HepG2 (cell line): ENCODE results near the gene RPS25. TPM values are rescaled to one million over a fixed set of nuclear protein-coding genes. Genes with fewer than 3 reads are reported as not detected.

Experiments
- ARHGAP35 ChIP-seq: sonication (generic); formaldehyde crosslinking; IDR thresholded peaks from 2 replicates; pipeline ENCODE4 v1.9.0; 2022; ENCODE audit warnings: mild to moderate bottlenecking, inconsistent platforms, moderate library complexity, missing genetic modification reagents, borderline replicate concordance
- GATA4 ChIP-seq: sonication (generic); IDR thresholded peaks from 2 replicates; pipeline ENCODE4 v1.6.1; 2016; ENCODE audit warnings: antibody characterized with exemption, low read depth, borderline replicate concordance
- KLF9 ChIP-seq: IDR thresholded peaks from 2 replicates; pipeline ENCODE4 v1.6.1; 2016; ENCODE audit warnings: low read depth
- MAFF ChIP-seq: IDR thresholded peaks from 2 replicates; pipeline ENCODE4 v1.6.1; 2011; ENCODE audit warnings: low read depth, low read length, improper control_type of control experiment
- NFE2L2 ChIP-seq: fragments of 150-350 bp; IDR thresholded peaks from 2 replicates; pipeline ENCODE4 v1.6.1; 2014; ENCODE audit warnings: low read length
- PITX1 ChIP-seq: sonication (generic); formaldehyde crosslinking; IDR thresholded peaks from 2 replicates; pipeline ENCODE4 v1.5.1; 2020; ENCODE audit warnings: mild to moderate bottlenecking, missing genetic modification reagents
- RARA ChIP-seq: IDR thresholded peaks from 2 replicates; pipeline ENCODE4 v1.6.1; 2016; ENCODE audit warnings: missing genetic modification reagents, missing compliant biosample characterization
- SIX4 ChIP-seq: sonication (generic); formaldehyde crosslinking; IDR thresholded peaks from 2 replicates; pipeline ENCODE4 v1.4.0; 2020; ENCODE audit warnings: missing genetic modification reagents
- SP2 ChIP-seq: sonication (generic); formaldehyde crosslinking; IDR thresholded peaks from 2 replicates; pipeline ENCODE4 v1.5.1; 2020; ENCODE audit warnings: mild to moderate bottlenecking, missing genetic modification reagents
- ZBTB34 ChIP-seq: sonication (generic); formaldehyde crosslinking; IDR thresholded peaks from 2 replicates; pipeline ENCODE4 v1.8.0; 2022; ENCODE audit warnings: mild to moderate bottlenecking, missing genetic modification reagents
- ZFX ChIP-seq: sonication (generic); formaldehyde crosslinking; IDR thresholded peaks from 2 replicates; pipeline ENCODE4 v1.4.0; 2020; ENCODE audit warnings: mild to moderate bottlenecking, low read depth, missing genetic modification reagents, moderate library complexity
- ZNF549 ChIP-seq: sonication (generic); formaldehyde crosslinking; IDR thresholded peaks from 2 replicates; pipeline ENCODE4 v1.5.0; 2020; ENCODE audit warnings: missing genetic modification reagents
- ZNF720 ChIP-seq: sonication (generic); formaldehyde crosslinking; IDR thresholded peaks from 2 replicates; pipeline ENCODE4 v1.4.0; 2020; ENCODE audit warnings: missing genetic modification reagents
- ZSCAN29 ChIP-seq: sonication (generic); formaldehyde crosslinking; conservative IDR thresholded peaks from 2 replicates; pipeline ENCODE4 v1.4.0; 2020; ENCODE audit warnings: mild to moderate bottlenecking, missing genetic modification reagents
- polyA plus RNA-seq, 8 experiments: library from polyadenylated mRNA; depleted of rRNA in 3 of 8; stranded (reverse) in 7 of 8; unstranded in 1 of 8; fragments of >200 nt; fragmentation: Illumina TruSeq in 4 of 8; extraction: Trizol in 4 of 8; gene quantifications; 2 replicates each; pipeline versions ENCODE4 v1.2.1 to v1.2.3, GENCODE V29; 2011 to 2016; ENCODE audit warnings: low read depth in 4 of 8, missing spikeins in 1 of 8, mixed read lengths in 1 of 8; ENCODE audit not compliant: insufficient read depth in 1 of 8
- total RNA-seq, 5 experiments: library from RNA; depleted of rRNA; stranded (reverse); fragments of >200 nt; fragmentation: Illumina TruSeq; extraction: Trizol; gene quantifications; 2 replicates each; pipeline ENCODE4 v1.2.3, GENCODE V29; 2016; ENCODE audit warnings: low read depth in 1 of 5
- TF ChIP-seq, protein P1 (sequence below): sonication (generic); formaldehyde crosslinking; IDR thresholded peaks from 2 replicates; pipeline ENCODE4 v1.5.1; 2020; ENCODE audit warnings: mild to moderate bottlenecking, missing genetic modification reagents
- TF ChIP-seq, protein P2 (sequence below): conservative IDR thresholded peaks from 2 replicates; pipeline ENCODE4 v1.6.1; 2018; ENCODE audit warnings: missing genetic modification reagents
- TF ChIP-seq, protein P3 (sequence below): sonication (generic); formaldehyde crosslinking; IDR thresholded peaks from 2 replicates; pipeline ENCODE4 v1.4.0; 2020; ENCODE audit warnings: missing genetic modification reagents
- TF ChIP-seq, protein P4 (sequence below), 2 experiments: IDR thresholded peaks; 2 replicates each; pipeline ENCODE4 v1.6.1; 2011 to 2012; ENCODE audit warnings: low read length in 2 of 2, borderline replicate concordance in 1 of 2, low read depth in 1 of 2, mild to moderate bottlenecking in 1 of 2, moderate library complexity in 1 of 2

Gene RPS25
- total and polyA plus RNA-seq, 2 of the 13 experiments (the other 11 are each of a cell fraction or from before 2014, with no cell fraction given): 839 to 1,415 TPM

DNA sequence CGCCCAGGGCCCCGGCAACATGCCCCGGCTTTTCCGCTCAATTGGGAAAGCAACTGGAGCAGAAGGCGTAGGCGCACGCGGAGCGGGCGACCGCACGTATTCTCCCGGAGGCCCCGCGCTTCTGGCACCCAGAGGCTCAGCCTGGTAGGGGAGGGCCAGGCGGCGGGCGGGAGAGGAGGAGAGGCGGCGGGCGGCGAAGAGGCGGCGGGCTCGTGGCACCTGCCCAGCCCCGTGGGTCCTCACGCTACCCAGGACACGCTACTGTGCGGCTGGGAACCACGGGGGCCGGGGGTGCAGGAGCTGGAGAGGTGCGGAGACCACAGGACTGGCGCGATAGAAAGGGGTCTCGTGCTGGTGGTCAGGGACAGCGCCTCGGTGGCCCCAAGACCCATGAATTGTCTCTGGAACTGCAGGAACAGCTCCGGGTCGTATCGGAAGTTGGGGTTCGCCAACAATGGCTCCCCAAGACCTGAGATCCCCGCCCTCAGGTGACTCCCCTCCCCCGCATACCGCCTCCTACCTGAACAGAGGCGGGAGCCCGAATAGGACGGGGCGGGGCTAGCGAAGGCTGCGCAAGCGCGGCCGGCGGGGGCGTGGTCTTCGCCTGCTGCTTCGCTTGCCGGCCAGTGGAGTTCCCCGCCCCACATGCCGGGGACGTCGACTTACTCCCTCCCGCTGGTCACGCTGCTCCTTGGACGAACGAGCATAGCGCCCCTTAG is 12.3 kb upstream of the RPS25 start, which contains the start of gene SLC37A4 (continued):
- TF ChIP-seq, protein P1, sequence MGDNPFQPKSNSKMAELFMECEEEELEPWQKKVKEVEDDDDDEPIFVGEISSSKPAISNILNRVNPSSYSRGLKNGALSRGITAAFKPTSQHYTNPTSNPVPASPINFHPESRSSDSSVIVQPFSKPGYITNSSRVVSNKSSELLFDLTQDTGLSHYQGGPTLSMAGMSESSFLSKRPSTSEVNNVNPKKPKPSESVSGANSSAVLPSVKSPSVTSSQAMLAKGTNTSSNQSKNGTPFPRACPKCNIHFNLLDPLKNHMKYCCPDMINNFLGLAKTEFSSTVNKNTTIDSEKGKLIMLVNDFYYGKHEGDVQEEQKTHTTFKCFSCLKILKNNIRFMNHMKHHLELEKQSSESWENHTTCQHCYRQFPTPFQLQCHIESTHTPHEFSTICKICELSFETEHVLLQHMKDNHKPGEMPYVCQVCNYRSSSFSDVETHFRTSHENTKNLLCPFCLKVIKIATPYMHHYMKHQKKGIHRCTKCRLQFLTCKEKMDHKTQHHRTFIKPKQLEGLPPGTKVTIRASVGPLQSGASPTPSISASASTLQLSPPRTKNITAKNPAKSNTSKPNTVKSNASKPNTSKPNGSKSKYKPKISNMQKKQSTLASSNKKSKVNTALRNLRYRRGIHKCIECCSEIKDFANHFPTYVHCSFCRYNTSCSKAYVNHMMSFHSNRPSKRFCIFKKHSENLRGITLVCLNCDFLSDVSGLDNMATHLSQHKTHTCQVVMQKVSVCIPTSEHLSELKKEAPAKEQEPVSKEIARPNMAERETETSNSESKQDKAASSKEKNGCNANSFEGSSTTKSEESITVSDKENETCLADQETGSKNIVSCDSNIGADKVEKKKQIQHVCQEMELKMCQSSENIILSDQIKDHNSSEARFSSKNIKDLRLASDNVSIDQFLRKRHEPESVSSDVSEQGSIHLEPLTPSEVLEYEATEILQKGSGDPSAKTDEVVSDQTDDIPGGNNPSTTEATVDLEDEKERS: no peak
- TF ChIP-seq KLF9 (CRISPR knock-in tag) (peak; percentile 97), RARA (CRISPR knock-in tag) (peak; percentile 53), SIX4 (CRISPR knock-in tag) (peak; percentile 74; the same call in 1 of the 2 replicates), MAFF (no peak), ZNF549 (no peak), ZBTB34 (CRISPR knock-in tag) (no peak; the same call in 1 of the 2 replicates), PITX1 (CRISPR knock-in tag) (no peak), ZNF720 (CRISPR knock-in tag) (no peak), ZFX (CRISPR knock-in tag) (no peak; the same call in 1 of the 2 replicates), NFE2L2 (no peak), ZSCAN29 (CRISPR knock-in tag) (0 out of 2 replicates have a peak, but pooled peaks have one; percentile 58), SP2 (peak; percentile 46; the same call in 1 of the 2 replicates), ARHGAP35 (CRISPR knock-in tag) (no peak), GATA4 (peak; percentile 65)
- TF ChIP-seq, protein P2, sequence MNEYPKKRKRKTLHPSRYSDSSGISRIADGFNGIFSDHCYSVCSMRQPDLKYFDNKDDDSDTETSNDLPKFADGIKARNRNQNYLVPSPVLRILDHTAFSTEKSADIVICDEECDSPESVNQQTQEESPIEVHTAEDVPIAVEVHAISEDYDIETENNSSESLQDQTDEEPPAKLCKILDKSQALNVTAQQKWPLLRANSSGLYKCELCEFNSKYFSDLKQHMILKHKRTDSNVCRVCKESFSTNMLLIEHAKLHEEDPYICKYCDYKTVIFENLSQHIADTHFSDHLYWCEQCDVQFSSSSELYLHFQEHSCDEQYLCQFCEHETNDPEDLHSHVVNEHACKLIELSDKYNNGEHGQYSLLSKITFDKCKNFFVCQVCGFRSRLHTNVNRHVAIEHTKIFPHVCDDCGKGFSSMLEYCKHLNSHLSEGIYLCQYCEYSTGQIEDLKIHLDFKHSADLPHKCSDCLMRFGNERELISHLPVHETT (CRISPR knock-in tag): peak; percentile 1; the same call in 1 of the 2 replicates
- TF ChIP-seq, protein P3, sequence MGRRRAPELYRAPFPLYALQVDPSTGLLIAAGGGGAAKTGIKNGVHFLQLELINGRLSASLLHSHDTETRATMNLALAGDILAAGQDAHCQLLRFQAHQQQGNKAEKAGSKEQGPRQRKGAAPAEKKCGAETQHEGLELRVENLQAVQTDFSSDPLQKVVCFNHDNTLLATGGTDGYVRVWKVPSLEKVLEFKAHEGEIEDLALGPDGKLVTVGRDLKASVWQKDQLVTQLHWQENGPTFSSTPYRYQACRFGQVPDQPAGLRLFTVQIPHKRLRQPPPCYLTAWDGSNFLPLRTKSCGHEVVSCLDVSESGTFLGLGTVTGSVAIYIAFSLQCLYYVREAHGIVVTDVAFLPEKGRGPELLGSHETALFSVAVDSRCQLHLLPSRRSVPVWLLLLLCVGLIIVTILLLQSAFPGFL (CRISPR knock-in tag): no peak
- TF ChIP-seq, protein P4, sequence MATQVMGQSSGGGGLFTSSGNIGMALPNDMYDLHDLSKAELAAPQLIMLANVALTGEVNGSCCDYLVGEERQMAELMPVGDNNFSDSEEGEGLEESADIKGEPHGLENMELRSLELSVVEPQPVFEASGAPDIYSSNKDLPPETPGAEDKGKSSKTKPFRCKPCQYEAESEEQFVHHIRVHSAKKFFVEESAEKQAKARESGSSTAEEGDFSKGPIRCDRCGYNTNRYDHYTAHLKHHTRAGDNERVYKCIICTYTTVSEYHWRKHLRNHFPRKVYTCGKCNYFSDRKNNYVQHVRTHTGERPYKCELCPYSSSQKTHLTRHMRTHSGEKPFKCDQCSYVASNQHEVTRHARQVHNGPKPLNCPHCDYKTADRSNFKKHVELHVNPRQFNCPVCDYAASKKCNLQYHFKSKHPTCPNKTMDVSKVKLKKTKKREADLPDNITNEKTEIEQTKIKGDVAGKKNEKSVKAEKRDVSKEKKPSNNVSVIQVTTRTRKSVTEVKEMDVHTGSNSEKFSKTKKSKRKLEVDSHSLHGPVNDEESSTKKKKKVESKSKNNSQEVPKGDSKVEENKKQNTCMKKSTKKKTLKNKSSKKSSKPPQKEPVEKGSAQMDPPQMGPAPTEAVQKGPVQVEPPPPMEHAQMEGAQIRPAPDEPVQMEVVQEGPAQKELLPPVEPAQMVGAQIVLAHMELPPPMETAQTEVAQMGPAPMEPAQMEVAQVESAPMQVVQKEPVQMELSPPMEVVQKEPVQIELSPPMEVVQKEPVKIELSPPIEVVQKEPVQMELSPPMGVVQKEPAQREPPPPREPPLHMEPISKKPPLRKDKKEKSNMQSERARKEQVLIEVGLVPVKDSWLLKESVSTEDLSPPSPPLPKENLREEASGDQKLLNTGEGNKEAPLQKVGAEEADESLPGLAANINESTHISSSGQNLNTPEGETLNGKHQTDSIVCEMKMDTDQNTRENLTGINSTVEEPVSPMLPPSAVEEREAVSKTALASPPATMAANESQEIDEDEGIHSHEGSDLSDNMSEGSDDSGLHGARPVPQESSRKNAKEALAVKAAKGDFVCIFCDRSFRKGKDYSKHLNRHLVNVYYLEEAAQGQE (IDR thresholded peaks at IDR 0.05; ENCODE audit: borderline replicate concordance in 1 of 2, low read depth in 1 of 2, low read length in 2 of 2): no peak
